Lower lobe of right lung (tissue), 2 donors: ENCODE measurements around the gene MEIKIN. TPM values are rescaled to one million over a fixed set of nuclear protein-coding genes. Genes with fewer than 3 reads are reported as not detected.
"Not testable (repeated sequence)": the region's sequence is repeated elsewhere in the genome, so short reads cannot be mapped to it uniquely, and the experiment has no call there.

Experiments used
- ATAC-seq, 2 donors: fragments of 200-7000 bp; cut with Tn5 transposase; one replicate each; pipeline ENCODE4 v1.9.1; 2020 to 2022; ENCODE audit warnings: mild to moderate bottlenecking in 2 of 2, moderate library complexity in 2 of 2
- DNase-seq: peaks from one replicate; pipeline ENCODE4 v3.0.0-alpha.2; 2020
- H3K27ac ChIP-seq: fragments of 200-600 bp; one replicate; pipeline ENCODE4 v1.8.0; 2022
- H3K27me3 ChIP-seq: fragments of 200-600 bp; one replicate; pipeline ENCODE4 v1.8.0; 2022; ENCODE audit warnings: low read depth
- H3K36me3 ChIP-seq: fragments of 200-600 bp; one replicate; pipeline ENCODE4 v1.8.0; 2022; ENCODE audit warnings: mild to moderate bottlenecking
- H3K4me1 ChIP-seq: fragments of 200-600 bp; one replicate; pipeline ENCODE4 v1.8.0; 2022
- H3K4me3 ChIP-seq: fragments of 200-600 bp; one replicate; pipeline ENCODE4 v1.8.0; 2022; ENCODE audit warnings: mild to moderate bottlenecking
- H3K9me3 ChIP-seq: fragments of 200-600 bp; one replicate; pipeline ENCODE4 v1.8.0; 2022
- intact Hi-C: fragments of 100-400 bp; cut with DNase I; formaldehyde crosslinking; loops from one replicate; pipeline ENCODE4 v1.11.0; 2022
- total RNA-seq: library from RNA; stranded (reverse); fragmentation: NEBNext Ultra II Directional; extraction: Animal tissue kit (Norgen Biotek cat#: 25700); gene quantifications from one replicate; pipeline ENCODE4 v1.2.1, GENCODE V29; 2021
- TF ChIP-seq, protein P1 (sequence below): fragments of 200-600 bp; IDR thresholded peaks from one replicate; pipeline ENCODE4 v1.8.0; 2022; ENCODE audit warnings: antibody characterized with exemption, mild to moderate bottlenecking
- donor health status: DM: no; HTN: yes; CAD: no; lungs with severe emphysema.

The MEIKIN gene
- total RNA-seq, 1 donor from 2014 or later, result not detected

DNA sequence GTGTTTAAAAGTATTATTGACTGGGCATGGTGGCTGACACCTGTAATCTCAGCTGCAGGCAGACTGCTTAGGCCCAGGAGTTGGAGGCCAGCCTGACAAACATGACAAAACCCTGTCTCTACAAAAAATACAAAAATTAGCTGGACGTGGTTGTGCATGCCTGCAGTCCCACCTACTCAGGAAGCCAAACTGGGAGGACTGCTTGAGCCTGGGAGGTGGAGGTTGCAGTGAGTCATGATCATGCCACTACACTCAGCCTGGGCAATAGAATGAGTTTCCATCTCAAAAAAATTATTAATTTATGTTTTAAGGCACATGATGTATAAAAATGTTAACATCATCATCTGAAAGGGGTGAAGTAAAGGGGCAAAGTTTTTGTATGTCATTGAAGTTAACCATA lies 98.9 kb downstream of the MEIKIN start:
- TF ChIP-seq, protein P1, sequence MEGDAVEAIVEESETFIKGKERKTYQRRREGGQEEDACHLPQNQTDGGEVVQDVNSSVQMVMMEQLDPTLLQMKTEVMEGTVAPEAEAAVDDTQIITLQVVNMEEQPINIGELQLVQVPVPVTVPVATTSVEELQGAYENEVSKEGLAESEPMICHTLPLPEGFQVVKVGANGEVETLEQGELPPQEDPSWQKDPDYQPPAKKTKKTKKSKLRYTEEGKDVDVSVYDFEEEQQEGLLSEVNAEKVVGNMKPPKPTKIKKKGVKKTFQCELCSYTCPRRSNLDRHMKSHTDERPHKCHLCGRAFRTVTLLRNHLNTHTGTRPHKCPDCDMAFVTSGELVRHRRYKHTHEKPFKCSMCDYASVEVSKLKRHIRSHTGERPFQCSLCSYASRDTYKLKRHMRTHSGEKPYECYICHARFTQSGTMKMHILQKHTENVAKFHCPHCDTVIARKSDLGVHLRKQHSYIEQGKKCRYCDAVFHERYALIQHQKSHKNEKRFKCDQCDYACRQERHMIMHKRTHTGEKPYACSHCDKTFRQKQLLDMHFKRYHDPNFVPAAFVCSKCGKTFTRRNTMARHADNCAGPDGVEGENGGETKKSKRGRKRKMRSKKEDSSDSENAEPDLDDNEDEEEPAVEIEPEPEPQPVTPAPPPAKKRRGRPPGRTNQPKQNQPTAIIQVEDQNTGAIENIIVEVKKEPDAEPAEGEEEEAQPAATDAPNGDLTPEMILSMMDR, result no peak
- H3K27me3 ChIP-seq, result no peaks in the 10 kb centered on the region
- H3K27ac ChIP-seq, result no peak overlapping the region
- H3K4me3 ChIP-seq, result no peak overlapping the region
- ATAC-seq, result no peak
- DNase-seq, result no peak
- no peaks in the 10 kb centered on the region for H3K4me1 ChIP-seq
- intact Hi-C loops, result no loop called here
- peaks cover 24% of the 10 kb centered on the region for H3K9me3 ChIP-seq
- no peaks in the 10 kb centered on the region for H3K36me3 ChIP-seq

DNA sequence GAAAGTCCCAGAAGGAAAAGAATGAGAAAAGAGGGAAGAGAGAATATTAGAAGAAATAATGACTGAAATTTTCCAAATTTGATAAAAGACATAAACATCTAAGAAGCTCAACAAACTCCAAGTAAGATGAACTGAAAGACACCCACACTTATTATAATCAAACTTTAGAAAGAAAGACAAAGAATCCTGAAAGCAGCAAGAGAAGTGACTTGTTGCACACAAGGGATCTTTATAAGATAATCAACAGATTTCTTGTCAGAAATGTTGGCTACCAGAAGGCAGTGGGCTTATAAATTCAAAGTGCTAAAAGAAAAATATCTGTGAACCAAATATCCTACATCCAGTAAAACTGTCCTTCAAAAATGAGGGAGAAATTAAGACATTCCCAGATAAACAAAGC lies 99.6 kb downstream of the MEIKIN start:
- Histone ChIP-seq H3K27me3 (no peaks in the 10 kb centered on the region), H3K27ac (no peak overlapping the region), H3K4me3 (no peak overlapping the region), H3K36me3 (no peaks in the 10 kb centered on the region), H3K4me1 (no peaks in the 10 kb centered on the region), H3K9me3 (peaks cover 24% of the 10 kb centered on the region)
- DNase-seq (no peak), ATAC-seq (no peak)
- intact Hi-C loops, result no loop called here
- TF ChIP-seq, protein P1, result no peak

DNA sequence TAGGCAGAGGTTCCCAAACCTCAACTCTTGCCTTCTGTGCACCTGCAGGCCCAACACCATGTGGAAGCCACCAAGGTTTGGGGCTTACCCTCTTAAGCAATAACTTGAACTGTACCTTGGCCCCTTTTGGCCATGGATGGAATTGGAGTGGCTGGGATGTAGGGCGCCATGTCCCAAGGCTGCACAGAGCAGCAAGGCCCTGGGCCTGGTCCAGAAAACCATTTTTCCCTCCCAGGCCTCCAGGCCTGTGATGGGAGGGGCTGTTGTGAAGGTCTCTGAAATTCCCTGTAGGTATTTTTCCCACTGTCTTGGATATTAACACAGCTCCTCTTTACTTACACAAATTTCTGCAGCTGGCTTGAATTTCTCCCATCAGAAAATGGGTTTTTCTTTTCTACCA lies 102.5 kb downstream of the MEIKIN start:
- H3K36me3 ChIP-seq, H3K27me3 ChIP-seq, H3K4me3 ChIP-seq, H3K27ac ChIP-seq, ATAC-seq, DNase-seq, H3K4me1 ChIP-seq, intact Hi-C loops: not testable (repeated sequence)
- peaks cover 13% of the 10 kb centered on the region for H3K9me3 ChIP-seq

DNA sequence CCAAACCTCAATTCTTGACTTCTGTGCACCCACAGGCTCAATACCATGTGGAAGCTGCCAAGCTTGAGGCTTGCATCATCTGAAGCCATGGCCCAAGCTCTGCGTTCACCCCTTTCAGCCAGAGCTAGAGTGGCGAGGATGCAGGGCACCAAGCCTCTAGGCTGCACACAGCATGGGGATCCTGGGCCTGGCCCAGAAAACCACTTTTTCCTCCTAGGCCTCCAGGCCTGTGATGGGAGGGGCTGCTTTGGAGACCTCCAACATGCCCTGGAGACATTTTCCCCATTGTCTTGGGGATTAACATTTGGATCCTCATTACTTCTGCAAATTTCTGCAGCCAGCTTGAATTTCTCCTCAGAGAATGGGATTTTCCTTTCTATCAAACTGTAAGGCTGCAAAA lies 112.8 kb downstream of the MEIKIN start:
- H3K27ac ChIP-seq, DNase-seq, H3K36me3 ChIP-seq, H3K4me1 ChIP-seq, H3K27me3 ChIP-seq, ATAC-seq, H3K9me3 ChIP-seq, intact Hi-C loops, H3K4me3 ChIP-seq: not testable (repeated sequence)

DNA sequence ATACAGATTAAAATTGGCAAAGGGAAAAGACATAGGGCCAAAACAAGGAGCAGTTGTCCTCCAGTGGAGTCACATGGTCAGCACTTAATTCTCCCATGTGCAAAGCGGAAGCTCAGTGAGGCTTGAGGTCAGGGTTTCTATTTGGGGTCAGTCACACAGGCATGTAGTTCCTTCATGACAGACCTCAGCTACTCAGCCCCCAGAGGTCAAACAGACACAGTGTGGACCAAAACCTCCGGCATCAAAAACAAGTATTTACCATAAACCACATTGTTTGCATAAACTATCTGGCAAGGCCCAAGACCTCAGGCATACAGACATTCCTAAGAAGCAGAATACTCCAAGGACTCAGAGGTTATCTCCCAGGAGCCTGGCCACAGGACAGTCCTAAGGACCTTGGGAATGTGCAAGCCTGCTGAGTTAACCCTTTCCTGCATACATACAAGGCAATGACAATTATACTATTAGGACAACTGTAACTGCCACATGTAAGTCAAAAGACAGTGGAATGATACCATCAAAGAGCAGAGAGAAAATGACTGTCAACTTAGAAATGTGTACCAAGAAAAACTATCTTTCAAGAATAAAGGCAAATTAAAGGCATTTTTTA lies 120.0 kb downstream of the MEIKIN start:
- Histone ChIP-seq H3K27ac (no peak overlapping the region), H3K4me3 (no peak overlapping the region), H3K4me1 (no peaks in the 10 kb centered on the region), H3K9me3 (no peaks in the 10 kb centered on the region), H3K27me3 (no peaks in the 10 kb centered on the region), H3K36me3 (no peaks in the 10 kb centered on the region)
- TF ChIP-seq, protein P1, result no peak
- no peak for DNase-seq
- no peak for ATAC-seq
- intact Hi-C loops, result no loop called here

DNA sequence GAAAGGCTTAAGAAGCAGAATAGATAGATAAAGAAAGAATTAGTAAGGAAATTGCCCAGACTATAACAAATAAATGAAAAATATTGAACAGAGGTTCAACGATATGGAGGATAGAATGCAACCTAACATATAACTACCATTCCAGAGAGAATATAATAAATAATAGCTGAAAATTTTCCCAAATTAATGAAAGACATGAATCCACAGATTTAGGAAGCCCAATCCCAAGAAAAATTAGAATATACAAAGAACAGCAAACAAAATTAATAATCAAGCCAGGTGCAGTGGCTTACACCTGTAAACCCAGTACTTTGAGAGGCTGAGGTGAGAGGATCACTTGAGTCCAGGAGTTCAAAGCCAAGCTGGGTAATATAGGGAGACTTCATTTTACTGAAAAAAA lies 120.8 kb downstream of the MEIKIN start:
- TF ChIP-seq, protein P1, result no peak
- no peak for DNase-seq
- ATAC-seq, result no peak
- intact Hi-C loops, result no loop called here
- Histone ChIP-seq H3K4me1 (no peaks in the 10 kb centered on the region), H3K36me3 (no peaks in the 10 kb centered on the region), H3K27ac (no peak overlapping the region), H3K9me3 (no peaks in the 10 kb centered on the region), H3K4me3 (no peak overlapping the region), H3K27me3 (no peaks in the 10 kb centered on the region)

DNA sequence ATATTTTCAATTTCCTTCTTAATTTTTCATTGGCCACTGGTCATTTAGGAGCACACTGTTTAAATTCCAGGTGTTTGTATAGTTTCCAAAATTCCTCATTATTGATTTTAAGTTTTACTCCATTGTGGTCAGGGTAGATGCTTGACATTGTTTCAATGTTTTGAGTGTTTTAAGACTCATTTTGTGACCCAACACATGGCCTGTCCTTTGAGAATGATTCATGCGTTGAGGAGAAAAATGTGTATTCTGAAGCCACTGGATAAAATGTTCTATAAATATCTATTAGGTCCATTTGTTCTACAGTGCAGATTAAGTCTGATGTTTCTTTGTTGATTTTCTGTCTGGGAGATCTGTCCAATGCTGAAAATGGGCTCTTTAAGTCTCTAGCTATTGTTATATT lies 124.2 kb downstream of the MEIKIN start:
- intact Hi-C loops, result no loop called here

More for the DNA sequence above, 124.2 kb downstream of the MEIKIN start:
- TF ChIP-seq, protein P1, result no peak
- Histone ChIP-seq H3K27me3 (no peaks in the 10 kb centered on the region), H3K9me3 (no peaks in the 10 kb centered on the region), H3K27ac (no peak overlapping the region), H3K36me3 (no peaks in the 10 kb centered on the region), H3K4me1 (no peaks in the 10 kb centered on the region), H3K4me3 (no peak overlapping the region)
- DNase-seq, result no peak
- ATAC-seq, result no peak
